ENCODE measurements around the gene CNTN6.

DNA sequence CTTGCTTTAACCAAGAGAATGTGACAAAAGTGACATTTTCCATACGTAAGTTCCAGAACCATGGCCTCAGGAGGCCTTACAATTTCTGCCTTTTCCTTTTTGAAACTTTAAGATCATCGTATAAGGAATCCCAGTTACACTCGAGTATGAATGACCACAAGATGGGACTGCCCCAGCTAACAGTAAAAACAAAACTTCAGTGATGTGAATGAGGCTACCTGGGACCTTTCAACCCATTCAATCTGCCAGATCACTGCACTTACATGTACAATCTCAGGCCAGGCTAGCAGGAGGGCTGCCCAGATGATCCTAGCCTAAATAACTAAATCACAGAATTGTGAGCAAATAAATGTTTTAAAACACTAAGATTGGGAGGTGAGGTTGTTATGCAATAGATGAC, 328.8 kb downstream of the CNTN6 start:
- TF ChIP-seq ZC3H11A (IDR thresholded peaks at IDR 0.05) (no peak), CHD4 (IDR thresholded peaks at IDR 0.05; ENCODE audit: borderline replicate concordance) (no peak), HOXB5 (CRISPR knock-in tag; IDR thresholded peaks at IDR 0.05) (no peak), FOSL2 (IDR thresholded peaks at IDR 0.05) (no peak), FOSL2 (CRISPR knock-in tag; IDR thresholded peaks at IDR 0.05) (no peak), POLR2A (IDR thresholded peaks at IDR 0.05; ENCODE audit: low read length) (no peak), JUN (IDR thresholded peaks at IDR 0.05) (no peak), GATA3 (IDR thresholded peaks at IDR 0.05; ENCODE audit: borderline replicate concordance) (no peak), JUNB (IDR thresholded peaks at IDR 0.05) (no peak), RARB (CRISPR knock-in tag; IDR thresholded peaks at IDR 0.05) (no peak)
- TF ChIP-seq, protein P1, sequence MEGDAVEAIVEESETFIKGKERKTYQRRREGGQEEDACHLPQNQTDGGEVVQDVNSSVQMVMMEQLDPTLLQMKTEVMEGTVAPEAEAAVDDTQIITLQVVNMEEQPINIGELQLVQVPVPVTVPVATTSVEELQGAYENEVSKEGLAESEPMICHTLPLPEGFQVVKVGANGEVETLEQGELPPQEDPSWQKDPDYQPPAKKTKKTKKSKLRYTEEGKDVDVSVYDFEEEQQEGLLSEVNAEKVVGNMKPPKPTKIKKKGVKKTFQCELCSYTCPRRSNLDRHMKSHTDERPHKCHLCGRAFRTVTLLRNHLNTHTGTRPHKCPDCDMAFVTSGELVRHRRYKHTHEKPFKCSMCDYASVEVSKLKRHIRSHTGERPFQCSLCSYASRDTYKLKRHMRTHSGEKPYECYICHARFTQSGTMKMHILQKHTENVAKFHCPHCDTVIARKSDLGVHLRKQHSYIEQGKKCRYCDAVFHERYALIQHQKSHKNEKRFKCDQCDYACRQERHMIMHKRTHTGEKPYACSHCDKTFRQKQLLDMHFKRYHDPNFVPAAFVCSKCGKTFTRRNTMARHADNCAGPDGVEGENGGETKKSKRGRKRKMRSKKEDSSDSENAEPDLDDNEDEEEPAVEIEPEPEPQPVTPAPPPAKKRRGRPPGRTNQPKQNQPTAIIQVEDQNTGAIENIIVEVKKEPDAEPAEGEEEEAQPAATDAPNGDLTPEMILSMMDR (IDR thresholded peaks at IDR 0.05): no peak
- TF ChIP-seq, protein P2, sequence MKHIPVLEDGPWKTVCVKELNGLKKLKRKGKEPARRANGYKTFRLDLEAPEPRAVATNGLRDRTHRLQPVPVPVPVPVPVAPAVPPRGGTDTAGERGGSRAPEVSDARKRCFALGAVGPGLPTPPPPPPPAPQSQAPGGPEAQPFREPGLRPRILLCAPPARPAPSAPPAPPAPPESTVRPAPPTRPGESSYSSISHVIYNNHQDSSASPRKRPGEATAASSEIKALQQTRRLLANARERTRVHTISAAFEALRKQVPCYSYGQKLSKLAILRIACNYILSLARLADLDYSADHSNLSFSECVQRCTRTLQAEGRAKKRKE (CRISPR knock-in tag; IDR thresholded peaks at IDR 0.05; ENCODE audit: low read depth): no peak
- TF ChIP-seq, protein P3, sequence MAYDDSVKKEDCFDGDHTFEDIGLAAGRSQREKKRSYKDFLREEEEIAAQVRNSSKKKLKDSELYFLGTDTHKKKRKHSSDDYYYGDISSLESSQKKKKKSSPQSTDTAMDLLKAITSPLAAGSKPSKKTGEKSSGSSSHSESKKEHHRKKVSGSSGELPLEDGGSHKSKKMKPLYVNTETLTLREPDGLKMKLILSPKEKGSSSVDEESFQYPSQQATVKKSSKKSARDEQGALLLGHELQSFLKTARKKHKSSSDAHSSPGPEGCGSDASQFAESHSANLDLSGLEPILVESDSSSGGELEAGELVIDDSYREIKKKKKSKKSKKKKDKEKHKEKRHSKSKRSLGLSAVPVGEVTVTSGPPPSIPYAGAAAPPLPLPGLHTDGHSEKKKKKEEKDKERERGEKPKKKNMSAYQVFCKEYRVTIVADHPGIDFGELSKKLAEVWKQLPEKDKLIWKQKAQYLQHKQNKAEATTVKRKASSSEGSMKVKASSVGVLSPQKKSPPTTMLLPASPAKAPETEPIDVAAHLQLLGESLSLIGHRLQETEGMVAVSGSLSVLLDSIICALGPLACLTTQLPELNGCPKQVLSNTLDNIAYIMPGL (CRISPR knock-in tag; IDR thresholded peaks at IDR 0.05; ENCODE audit: borderline replicate concordance): no peak
- TF ChIP-seq, protein P4, sequence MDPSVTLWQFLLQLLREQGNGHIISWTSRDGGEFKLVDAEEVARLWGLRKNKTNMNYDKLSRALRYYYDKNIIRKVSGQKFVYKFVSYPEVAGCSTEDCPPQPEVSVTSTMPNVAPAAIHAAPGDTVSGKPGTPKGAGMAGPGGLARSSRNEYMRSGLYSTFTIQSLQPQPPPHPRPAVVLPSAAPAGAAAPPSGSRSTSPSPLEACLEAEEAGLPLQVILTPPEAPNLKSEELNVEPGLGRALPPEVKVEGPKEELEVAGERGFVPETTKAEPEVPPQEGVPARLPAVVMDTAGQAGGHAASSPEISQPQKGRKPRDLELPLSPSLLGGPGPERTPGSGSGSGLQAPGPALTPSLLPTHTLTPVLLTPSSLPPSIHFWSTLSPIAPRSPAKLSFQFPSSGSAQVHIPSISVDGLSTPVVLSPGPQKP (IDR thresholded peaks at IDR 0.05; ENCODE audit: low read depth, low read length): no peak
- TF ChIP-seq, protein P5, sequence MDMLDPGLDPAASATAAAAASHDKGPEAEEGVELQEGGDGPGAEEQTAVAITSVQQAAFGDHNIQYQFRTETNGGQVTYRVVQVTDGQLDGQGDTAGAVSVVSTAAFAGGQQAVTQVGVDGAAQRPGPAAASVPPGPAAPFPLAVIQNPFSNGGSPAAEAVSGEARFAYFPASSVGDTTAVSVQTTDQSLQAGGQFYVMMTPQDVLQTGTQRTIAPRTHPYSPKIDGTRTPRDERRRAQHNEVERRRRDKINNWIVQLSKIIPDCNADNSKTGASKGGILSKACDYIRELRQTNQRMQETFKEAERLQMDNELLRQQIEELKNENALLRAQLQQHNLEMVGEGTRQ (IDR thresholded peaks at IDR 0.05): no peak
